Lower lobe of right lung (tissue), 2 donors: ENCODE measurements around the gene TNFRSF12A. TPM values are rescaled to one million over a fixed set of nuclear protein-coding genes. Genes with fewer than 3 reads are reported as not detected.

Experiments used
- ATAC-seq, 2 donors: fragments of 200-7000 bp; cut with Tn5 transposase; one replicate each; pipeline ENCODE4 v1.9.1; 2020 to 2022; ENCODE audit warnings: mild to moderate bottlenecking in 2 of 2, moderate library complexity in 2 of 2
- DNase-seq: peaks from one replicate; pipeline ENCODE4 v3.0.0-alpha.2; 2020
- H3K27ac ChIP-seq: fragments of 200-600 bp; one replicate; pipeline ENCODE4 v1.8.0; 2022
- H3K27me3 ChIP-seq: fragments of 200-600 bp; one replicate; pipeline ENCODE4 v1.8.0; 2022; ENCODE audit warnings: low read depth
- H3K36me3 ChIP-seq: fragments of 200-600 bp; one replicate; pipeline ENCODE4 v1.8.0; 2022; ENCODE audit warnings: mild to moderate bottlenecking
- H3K4me1 ChIP-seq: fragments of 200-600 bp; one replicate; pipeline ENCODE4 v1.8.0; 2022
- H3K4me3 ChIP-seq: fragments of 200-600 bp; one replicate; pipeline ENCODE4 v1.8.0; 2022; ENCODE audit warnings: mild to moderate bottlenecking
- H3K9me3 ChIP-seq: fragments of 200-600 bp; one replicate; pipeline ENCODE4 v1.8.0; 2022
- intact Hi-C: fragments of 100-400 bp; cut with DNase I; formaldehyde crosslinking; loops from one replicate; pipeline ENCODE4 v1.11.0; 2022
- total RNA-seq: library from RNA; stranded (reverse); fragmentation: NEBNext Ultra II Directional; extraction: Animal tissue kit (Norgen Biotek cat#: 25700); gene quantifications from one replicate; pipeline ENCODE4 v1.2.1, GENCODE V29; 2021
- TF ChIP-seq, protein P1 (sequence below): fragments of 200-600 bp; IDR thresholded peaks from one replicate; pipeline ENCODE4 v1.8.0; 2022; ENCODE audit warnings: antibody characterized with exemption, mild to moderate bottlenecking
- donor health status: DM: no; HTN: yes; CAD: no; lungs with severe emphysema.

Gene TNFRSF12A
- total RNA-seq, 1 donor from 2014 or later, result 28.8 TPM

DNA sequence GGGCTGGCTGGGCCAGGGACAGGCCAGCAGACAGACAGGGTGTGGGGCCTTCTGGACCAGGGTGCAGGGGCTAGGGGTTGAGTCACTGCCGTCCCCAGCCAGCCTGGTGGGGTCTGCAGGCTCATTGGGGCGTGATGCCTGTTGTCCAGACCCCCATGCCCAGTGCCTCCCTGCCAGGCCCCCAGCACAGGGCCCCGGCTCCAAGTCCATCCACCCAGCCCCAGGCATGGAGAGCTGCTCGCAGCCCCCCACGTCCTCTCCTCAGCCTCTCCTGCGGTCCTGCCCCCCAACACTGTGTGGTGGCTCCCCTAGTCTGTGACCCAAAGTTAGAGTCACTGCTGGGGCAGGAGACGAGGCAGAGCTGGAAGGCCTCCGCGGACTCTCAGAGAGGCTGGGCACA is 32.9 kb upstream of the TNFRSF12A start:
- ATAC-seq, result no peak
- TF ChIP-seq, protein P1, sequence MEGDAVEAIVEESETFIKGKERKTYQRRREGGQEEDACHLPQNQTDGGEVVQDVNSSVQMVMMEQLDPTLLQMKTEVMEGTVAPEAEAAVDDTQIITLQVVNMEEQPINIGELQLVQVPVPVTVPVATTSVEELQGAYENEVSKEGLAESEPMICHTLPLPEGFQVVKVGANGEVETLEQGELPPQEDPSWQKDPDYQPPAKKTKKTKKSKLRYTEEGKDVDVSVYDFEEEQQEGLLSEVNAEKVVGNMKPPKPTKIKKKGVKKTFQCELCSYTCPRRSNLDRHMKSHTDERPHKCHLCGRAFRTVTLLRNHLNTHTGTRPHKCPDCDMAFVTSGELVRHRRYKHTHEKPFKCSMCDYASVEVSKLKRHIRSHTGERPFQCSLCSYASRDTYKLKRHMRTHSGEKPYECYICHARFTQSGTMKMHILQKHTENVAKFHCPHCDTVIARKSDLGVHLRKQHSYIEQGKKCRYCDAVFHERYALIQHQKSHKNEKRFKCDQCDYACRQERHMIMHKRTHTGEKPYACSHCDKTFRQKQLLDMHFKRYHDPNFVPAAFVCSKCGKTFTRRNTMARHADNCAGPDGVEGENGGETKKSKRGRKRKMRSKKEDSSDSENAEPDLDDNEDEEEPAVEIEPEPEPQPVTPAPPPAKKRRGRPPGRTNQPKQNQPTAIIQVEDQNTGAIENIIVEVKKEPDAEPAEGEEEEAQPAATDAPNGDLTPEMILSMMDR, result no peak
- no peaks in the 10 kb centered on the region for H3K36me3 ChIP-seq

DNA sequence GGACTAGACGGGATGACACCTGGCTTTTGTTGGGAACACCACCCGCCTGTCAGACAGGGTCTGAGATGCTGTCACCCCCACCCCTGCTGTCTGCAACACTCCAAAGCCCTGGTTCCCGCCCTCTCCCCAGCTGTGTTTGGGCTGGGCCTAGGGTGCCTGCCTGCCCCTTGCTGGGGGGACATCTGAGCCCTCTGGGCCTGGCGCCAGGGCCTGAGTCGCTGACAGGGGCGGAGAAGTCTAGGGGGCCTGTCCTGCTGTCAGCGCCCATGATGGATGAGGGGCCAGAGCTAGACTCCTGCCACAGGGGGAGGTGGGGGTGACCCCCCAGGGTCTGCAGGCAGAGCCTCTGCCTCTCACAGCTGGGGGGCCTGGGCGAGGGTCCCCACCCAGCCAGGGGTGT is 32.3 kb upstream of the TNFRSF12A start:
- intact Hi-C loops, result no loop called here
- Histone ChIP-seq H3K27ac (no peak overlapping the region), H3K9me3 (no peaks in the 10 kb centered on the region), H3K4me1 (peaks cover 11% of the 10 kb centered on the region), H3K4me3 (no peak overlapping the region), H3K36me3 (no peaks in the 10 kb centered on the region), H3K27me3 (peaks cover 9% of the 10 kb centered on the region)
- TF ChIP-seq, protein P1, result no peak
- no peak for ATAC-seq
- no peak for DNase-seq

More for the DNA sequence above, 32.9 kb upstream of the TNFRSF12A start:
- no peak overlapping the region for H3K27ac ChIP-seq
- DNase-seq, result no peak
- H3K9me3 ChIP-seq, result no peaks in the 10 kb centered on the region
- peaks cover 9% of the 10 kb centered on the region for H3K27me3 ChIP-seq
- peaks cover 11% of the 10 kb centered on the region for H3K4me1 ChIP-seq
- H3K4me3 ChIP-seq, result no peak overlapping the region
- intact Hi-C loops, result no loop called here

DNA sequence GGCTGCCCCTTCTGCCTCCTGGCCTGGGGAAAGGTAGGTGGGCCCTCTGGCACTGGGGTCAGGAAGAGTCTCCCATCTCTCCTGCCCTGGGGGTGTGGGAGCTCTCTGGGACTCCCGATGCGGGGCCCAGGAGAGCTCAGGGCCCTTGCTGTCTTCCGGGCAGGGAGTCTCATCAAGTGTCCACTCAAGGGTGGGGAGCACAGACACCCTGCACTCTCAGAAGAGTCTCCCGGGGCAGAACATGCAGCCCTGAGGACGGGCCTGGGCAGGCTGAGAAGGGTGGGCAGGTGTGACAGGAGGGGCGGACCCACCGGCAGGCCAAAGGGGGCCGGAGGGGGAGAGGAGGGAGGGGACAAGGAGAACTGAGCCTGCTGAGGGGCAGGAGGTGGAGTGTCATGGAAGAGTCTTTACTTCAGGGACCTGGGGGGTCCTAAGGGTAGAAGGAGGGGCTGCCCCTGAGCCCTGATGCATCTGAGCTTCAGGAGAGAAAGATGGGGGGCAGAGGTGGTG is 31.5 kb upstream of the TNFRSF12A start:
- no peak overlapping the region for H3K4me3 ChIP-seq
- TF ChIP-seq, protein P1, result no peak
- no peak overlapping the region for H3K27ac ChIP-seq
- intact Hi-C loops, result no loop called here
- ATAC-seq, result no peak
- H3K27me3 ChIP-seq, result peaks cover 9% of the 10 kb centered on the region
- no peaks in the 10 kb centered on the region for H3K36me3 ChIP-seq
- H3K4me1 ChIP-seq, result peaks cover 6% of the 10 kb centered on the region
- H3K9me3 ChIP-seq, result no peaks in the 10 kb centered on the region
- DNase-seq, result no peak

DNA sequence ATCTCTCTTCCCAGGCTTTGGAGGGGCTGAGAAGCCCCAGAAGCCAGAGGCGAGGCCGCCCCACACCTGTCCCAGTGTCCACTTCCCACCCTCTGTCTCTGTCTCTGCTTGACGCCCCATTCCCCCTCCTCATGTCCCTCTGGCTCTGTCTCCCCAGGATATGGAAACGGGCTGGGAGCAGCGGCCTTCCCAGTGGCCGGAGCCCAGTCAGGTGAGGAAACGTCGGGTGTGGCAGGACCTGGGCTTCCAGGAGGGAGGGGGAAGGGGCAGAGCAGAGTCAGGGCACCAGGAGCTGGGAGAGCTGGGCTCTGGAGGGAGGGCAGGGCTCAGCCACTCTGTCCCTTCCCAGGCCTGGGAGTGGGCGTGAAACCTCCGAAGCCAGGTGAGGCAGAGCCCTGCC is 29.3 kb upstream of the TNFRSF12A start:
- TF ChIP-seq, protein P1, result no peak
- ATAC-seq, result no peak
- H3K4me1 ChIP-seq, result no peaks in the 10 kb centered on the region
- H3K9me3 ChIP-seq, result no peaks in the 10 kb centered on the region
- no peak for DNase-seq
- peaks cover 9% of the 10 kb centered on the region for H3K27me3 ChIP-seq
- no peak overlapping the region for H3K27ac ChIP-seq
- intact Hi-C loops, result no loop called here
- H3K4me3 ChIP-seq, result no peak overlapping the region
- H3K36me3 ChIP-seq, result no peaks in the 10 kb centered on the region

DNA sequence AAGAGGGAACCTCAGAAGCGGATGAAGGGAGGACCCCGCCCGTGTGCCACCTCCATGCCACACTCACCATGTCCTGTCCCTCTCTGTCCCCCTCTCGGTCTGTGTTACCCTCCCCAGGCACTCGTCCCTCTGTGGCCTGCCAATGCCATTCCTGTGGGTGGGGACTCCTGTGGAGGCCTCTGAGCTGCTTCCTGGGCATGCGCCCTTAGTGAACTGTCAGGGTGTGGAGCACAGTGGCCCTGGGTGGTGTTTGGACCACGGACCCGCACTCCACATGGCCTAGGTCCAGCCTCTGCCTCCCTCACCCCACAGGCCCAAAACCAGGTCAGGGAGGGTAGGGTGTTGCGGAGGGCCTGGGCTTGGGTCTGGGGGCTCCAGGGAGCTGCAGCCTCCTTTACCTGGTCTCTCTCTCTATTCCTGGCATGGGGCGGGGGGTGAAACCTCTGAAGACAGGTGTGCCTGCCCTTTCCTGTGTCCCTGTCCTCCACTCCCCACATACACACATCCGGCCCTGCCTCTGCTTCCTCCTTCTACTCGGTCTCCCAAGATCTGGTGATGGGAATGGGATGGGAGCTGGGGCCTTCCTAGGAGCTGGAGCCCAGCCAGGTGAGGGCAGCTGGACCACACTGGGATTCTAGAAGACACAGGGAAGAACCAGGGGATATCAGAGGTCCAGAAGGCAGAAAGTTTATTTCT is 28.5 kb upstream of the TNFRSF12A start:
- H3K4me3 ChIP-seq, result no peak overlapping the region
- no peak for ATAC-seq
- H3K27me3 ChIP-seq, result peaks cover 9% of the 10 kb centered on the region
- H3K4me1 ChIP-seq, result no peaks in the 10 kb centered on the region
- TF ChIP-seq, protein P1, result no peak
- no peak for DNase-seq
- no peak overlapping the region for H3K27ac ChIP-seq
- no peaks in the 10 kb centered on the region for H3K36me3 ChIP-seq
- intact Hi-C loops, result no loop called here
- H3K9me3 ChIP-seq, result no peaks in the 10 kb centered on the region
